Measurements from ENCODE around the gene KIAA0232.
"Not testable (repeated sequence)": the region's sequence is repeated elsewhere in the genome, so short reads cannot be mapped to it uniquely, and the experiment has no call there.

The KIAA0232 gene

DNA sequence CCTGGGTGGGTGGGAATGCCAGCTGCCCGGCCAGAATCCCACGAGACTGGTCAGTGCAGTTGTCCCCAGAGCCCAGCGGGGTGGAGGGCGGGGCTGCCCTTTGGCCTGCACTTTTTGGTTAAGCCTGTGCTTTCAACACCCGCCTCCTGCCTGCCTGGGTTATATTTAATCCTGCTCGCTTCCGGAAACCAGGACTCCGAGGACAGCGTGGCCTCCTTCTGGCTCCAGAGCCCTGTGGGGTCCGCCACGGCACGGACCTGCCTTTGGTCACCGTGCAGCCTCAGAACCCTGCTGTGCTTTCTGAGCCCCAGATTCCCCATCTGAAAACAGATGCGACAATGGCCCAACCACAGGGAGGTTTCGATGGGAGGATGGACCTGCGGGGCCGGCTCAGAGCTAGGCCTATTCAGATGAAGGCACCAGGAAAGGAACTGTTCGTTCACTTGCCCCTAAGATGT, 29.4 kb upstream of the KIAA0232 start:
- intact Hi-C loops (cut with DNase I), result no loop called here
- peak in 32 of 42 donors; percentile 21 to 67 (median 44) for DNase-seq

- intact Hi-C loops (cut with DNase I), result no loop called here
- DNase-seq, result no peak
Observed at GRCh38 chr4:6753891-6754290, 28.6 kb upstream of the KIAA0232 start.

DNA sequence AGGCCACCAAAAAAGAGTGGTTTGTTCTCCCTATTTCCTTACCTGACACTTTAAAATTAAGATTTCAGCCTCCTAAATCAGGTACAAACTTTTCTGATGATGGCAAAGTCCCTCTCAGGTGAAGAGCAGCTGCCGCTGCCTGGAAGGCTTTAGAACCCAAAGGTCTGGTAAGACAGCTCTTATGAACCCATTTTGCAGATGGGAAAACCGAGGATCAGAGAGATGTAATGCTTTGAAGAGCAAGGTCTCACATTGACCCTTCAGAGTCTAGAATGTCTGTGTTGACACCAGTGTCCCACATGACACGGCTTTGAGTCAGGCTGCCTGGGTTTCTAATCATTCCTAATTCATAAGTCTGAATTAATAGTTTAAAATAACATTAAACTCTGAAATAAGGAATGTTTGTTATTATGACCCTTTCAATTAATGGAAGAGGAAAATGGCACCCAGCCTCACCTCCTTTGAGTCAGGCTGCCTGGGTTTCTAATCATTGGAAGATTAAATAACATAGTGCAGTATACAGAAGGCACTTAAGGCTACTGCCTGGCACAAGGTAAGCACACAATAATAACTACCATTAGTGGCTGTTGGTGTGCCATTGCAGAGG, 27.9 kb upstream of the KIAA0232 start:
- no peak for DNase-seq
- intact Hi-C loops (cut with DNase I), result no loop called here

- no peak for DNase-seq
Observed at GRCh38 chr4:6755088-6755753, 27.3 kb upstream of the KIAA0232 start.

GRCh38 chr4:6756345-6756744, 26.2 kb upstream of the KIAA0232 start:
- DNase-seq; intact Hi-C loops (cut with DNase I): not testable (repeated sequence)

More at GRCh38 chr4:6755088-6755753, 27.3 kb upstream of the KIAA0232 start:
- intact Hi-C loops (cut with DNase I), result no loop called here

DNA sequence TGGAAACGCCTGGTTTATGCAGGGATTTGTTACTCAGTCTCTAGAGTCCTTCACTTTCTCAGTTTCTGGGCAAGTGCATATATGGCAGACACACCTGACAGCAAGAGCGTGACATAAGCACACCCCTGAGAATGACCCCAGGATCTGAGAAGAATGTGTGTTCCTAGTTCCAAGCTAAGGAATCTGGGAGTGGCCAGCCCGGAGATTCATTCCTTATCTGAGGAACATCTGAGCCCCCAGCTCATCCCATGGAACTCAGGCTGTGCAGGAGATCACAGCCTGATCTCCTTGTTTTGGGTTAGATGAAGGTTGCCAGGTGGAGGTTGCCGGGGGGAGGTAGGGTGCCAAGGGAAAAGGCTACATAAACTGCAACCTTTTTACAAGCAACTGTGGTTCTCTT, 23.8 kb upstream of the KIAA0232 start:
- DNase-seq, result no peak
- intact Hi-C loops (cut with DNase I), result no loop called here

DNA sequence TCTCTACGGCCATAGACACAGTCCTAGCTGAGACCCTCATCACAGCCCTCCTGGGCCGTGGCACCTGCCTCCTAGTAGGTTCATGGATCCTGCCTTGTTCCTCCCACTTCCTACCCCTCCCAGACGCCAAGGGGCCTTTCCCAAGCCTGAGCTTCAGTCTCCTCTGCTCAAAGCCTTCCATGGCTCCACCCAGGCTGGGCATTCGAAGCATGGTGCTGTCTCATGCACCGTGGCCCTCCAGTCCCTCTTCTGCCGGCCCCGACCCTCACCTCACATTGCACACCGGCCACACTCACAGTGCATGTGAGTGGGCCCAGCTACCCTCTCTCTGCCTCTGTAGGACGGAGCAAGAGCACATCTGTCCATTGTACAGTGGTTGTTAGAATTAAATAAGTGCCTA, 21.7 kb upstream of the KIAA0232 start:
- intact Hi-C loops (cut with DNase I), result no loop called here
- DNase-seq, result no peak

DNA sequence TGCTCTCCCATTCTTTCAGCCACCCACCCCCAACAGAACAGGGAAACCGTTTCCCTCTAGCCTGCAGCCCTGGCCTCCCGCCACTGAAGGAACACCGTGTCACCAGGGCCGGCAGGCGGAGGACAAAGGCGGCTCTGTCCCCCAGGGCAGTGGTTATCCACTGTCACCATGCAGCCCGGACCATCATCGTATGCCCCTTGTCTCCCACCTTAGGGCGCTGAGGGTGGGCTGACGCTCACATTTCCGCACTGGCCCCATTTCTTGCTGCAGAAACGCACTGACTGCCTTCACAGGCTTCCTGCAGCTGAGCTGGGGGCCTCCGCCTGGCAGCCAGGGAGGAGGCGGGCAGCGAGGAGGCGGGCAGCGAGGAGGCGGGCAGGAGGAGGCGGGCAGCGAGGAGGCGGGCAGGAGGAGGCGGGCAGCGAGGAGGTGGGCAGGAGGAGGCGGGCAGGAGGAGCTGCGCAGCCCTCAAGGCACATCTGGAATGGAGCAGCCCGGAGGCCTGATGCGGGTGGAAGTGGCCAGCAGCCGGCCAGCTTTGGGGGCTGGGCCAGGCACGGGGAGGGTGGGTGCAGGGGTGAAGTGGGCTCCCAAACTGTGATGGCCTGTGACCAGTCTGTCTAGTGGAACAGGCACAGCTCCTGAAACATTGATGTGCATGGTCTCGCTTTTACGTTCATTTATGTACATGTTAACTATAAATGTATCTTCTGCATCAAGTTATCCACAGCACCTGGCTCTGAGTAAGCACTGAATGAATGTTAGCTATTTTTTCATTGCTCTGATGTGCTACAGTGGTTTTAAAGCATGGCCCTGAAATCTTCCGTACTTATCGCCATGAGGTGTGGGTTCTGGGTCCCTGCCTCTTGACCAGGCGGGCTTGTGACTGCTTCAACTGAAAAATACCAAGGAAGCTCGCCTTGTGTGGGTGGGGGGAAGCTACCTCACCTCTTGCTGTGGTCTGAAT, 20.6 kb upstream of the KIAA0232 start:
- peak; percentile 47 to 89 (median 72) for DNase-seq

DNA sequence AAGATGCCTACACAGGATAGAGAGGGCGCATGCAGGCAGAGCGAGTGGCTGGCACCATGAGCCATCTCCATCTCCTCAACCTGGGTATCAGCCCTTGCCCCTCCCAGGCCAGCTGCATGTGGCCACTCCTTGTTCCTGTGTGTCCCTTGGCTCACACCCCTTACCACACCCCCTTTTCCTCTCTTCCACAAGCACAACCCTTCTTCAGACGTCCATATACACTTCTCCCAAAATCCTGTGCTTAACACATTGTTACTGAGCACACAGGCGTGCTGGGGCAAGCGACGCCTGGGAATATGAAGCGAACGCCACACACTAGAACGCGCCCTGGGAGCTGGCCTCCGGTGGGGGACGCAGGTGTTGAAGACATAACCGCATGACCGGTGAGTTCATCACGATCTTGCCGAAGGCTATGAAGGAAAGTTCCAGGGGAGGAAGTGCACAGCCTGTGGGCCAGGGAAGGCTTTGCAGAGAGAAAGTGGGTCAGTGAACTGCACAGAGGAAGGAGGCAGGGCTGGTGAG, 19.1 kb upstream of the KIAA0232 start:
- DNase-seq, result peak in 1 of 42 donors; percentile 9
- intact Hi-C loops (cut with DNase I), result no loop called here

More for the DNA sequence above, 20.6 kb upstream of the KIAA0232 start:
- intact Hi-C loops (cut with DNase I), result no loop called here

DNA sequence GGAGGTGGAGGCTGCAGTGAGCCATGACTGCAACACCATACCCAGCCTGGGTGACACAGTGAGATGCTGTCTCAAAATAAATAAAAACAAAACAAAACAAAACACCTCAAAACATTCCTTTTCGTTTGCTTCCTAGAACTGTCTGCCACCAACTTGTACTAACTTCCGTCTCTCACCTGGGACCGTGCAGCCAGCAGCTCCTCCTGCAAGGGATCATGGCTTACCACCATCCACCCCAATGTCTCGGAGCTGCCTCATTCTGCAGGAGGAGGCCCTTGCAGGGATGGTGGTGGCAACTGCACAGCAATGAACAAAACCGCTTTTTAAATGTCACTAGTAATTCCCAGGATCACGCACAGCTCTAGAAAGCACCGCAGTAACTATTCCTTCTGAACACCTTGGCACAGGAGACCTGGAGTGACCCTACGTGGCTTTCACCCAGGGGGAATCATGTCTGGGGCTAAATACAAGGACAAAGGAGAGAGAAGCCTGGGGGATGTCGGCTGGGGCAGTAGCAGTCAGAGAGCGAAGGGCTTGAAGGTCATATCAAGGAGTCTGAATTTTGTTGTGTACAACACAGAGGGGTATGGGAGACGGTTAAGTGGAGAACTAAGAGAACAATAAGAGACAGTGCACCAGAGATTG, 17.4 kb upstream of the KIAA0232 start:
- intact Hi-C loops (cut with DNase I), result no loop called here

DNA sequence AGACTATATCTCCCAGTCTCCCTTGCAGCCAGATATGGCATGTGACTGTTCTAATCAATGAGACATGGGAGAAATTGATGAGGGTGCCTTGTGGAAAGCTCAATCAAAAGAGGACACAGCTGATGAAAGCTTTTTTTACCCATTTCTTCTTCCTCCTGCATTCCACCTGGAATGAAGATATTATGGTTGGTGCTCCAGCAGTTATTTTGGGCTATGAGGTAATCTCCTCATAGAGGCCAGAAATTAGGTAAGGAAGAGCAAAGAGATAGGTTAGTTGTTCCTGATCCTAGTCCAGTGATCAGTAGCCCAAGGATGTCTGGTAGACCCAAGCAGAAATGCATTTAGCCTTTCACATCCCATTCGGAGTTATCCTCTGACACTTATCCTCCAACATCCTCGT, 16.8 kb upstream of the KIAA0232 start:
- intact Hi-C loops (cut with DNase I), result no loop called here
- DNase-seq, result no peak

More for the DNA sequence above, 17.4 kb upstream of the KIAA0232 start:
- DNase-seq, result no peak

GRCh38 chr4:6767386-6767747, 15.2 kb upstream of the KIAA0232 start:
- intact Hi-C loops (cut with DNase I), result no loop called here
- no peak for DNase-seq

DNA sequence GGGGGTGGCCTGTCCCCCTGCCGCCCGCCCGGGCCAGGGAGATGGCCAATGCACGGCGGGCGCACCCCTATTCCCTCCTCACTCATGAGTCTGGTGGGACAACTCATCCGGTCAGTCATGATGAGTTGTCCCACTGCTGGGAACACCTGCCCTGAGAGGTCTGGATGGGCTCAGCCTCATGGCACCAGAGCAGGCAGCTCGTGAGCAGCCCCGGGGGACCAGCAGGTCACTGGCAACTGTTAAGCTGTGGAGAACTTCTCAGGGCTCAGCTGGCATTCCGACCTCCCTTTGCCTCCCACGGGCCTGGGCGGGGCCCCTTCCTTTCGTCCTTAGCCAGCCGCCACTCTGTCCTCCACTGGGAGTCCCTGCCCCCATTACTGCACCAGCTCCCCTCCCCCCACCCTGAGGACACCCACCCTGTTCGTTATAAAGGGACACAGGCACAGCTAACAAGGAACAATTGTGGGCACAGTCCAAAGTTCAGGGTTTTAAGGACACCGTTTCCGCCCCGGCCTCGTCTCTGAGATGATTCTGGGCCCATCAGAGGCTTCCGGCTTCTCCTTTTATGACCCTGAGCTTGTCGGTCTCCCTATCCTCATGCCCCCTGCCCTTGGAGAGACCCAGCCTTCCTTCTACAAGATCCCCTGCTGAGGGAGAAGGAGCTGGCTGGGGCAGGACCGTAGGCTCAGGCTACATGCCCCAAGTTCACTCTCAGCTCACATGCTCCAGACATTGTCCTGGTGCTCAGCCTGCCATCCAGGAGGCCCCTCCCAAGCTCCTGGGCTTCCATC, 14.6 kb upstream of the KIAA0232 start:
- DNase-seq, result no peak
- intact Hi-C loops (cut with DNase I), result no loop called here

DNA sequence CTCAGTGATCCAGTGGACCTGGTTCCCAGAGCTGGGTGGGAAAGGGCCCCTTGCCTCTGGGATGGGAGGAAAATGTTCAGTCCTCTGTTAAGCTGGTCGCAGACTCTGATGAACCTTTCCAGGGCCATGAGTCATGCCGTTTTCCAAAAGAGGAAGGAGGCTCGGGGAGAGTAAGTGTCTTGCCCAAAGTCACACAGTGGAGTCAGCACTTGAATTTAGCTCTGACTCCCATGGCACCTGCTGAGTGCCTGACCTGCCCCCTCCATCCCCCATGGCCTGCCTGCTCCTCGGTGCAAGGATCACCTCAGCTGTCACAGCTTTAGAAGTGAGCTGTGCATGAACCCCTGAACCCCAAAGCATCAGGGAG, 14.0 kb upstream of the KIAA0232 start:
- intact Hi-C loops (cut with DNase I), result no loop called here
- peak in 3 of 42 donors; percentile 34 to 56 (median 52) for DNase-seq

- no peak for DNase-seq
Observed at GRCh38 chr4:6769233-6769988, 13.1 kb upstream of the KIAA0232 start.

DNA sequence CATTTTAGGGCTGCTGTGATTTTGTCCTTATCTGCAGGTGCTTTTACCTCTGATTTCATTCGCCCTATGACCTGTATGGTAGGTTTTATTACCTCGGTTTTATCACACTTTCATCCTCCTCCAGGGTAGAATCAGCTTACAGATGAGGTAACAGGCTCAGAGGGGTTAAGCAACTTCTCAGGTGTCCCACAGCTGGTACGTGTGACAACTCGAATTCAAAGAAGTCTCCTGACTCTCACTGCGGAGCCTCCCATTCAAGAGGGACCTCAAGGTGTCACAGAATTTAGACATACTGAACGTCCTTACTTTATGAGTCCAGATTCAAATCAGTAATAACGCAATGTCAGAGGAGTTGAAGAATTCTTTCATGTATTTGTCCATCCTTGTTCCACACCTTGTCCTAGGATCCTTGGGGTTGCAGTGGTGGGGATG, 12.5 kb upstream of the KIAA0232 start:
- DNase-seq, result no peak
- intact Hi-C loops (cut with DNase I), result no loop called here

More at GRCh38 chr4:6769233-6769988, 13.1 kb upstream of the KIAA0232 start:
- intact Hi-C loops (cut with DNase I), result no loop called here

GRCh38 chr4:6770581-6771228, 11.8 kb upstream of the KIAA0232 start:
- intact Hi-C loops (cut with DNase I), result no loop called here
- DNase-seq, result no peak

Measured in head of caudate nucleus (tissue), 42 donors.